Astrocyte of the spinal cord (primary cell): ENCODE data around the gene AXIN1.
"Not testable (repeated sequence)": the region's sequence is repeated elsewhere in the genome, so short reads cannot be mapped to it uniquely, and the experiment has no call there.

Source experiments
- DNase-seq: peaks from one replicate; pipeline ENCODE4 v3.0.0; 2011; ENCODE audit warnings: low read depth, low spot score
- H3K4me3 ChIP-seq: 2 replicates; pipeline ENCODE4 v1.5.1; 2011; ENCODE audit warnings: low read depth, mild to moderate bottlenecking, low read length, moderate library complexity
- CTCF ChIP-seq: IDR thresholded peaks from 2 replicates; pipeline ENCODE4 v1.5.1; 2012; ENCODE audit warnings: low read depth, mild to moderate bottlenecking, low read length, inconsistent platforms
- in situ Hi-C: cut with HindIII; loops from 2 replicates; pipeline ENCODE4 v1.10.0; 2017; ENCODE audit warnings: low sequenced_read_pairs

The AXIN1 gene

GRCh38 chr16:262121-262745 lies 90.3 kb downstream of the AXIN1 start:
- no peak for DNase-seq
- in situ Hi-C loops: no loop called here
- no peak overlapping the region for H3K4me3 ChIP-seq
- no peak for TF ChIP-seq CTCF

- DNase-seq: no peak
- no peak for TF ChIP-seq CTCF
- in situ Hi-C loops: no loop called here
- no peak overlapping the region for H3K4me3 ChIP-seq
Measured at GRCh38 chr16:261031-261691, 91.4 kb downstream of the AXIN1 start.

- TF ChIP-seq CTCF: no peak
- no peak for DNase-seq
- no peak overlapping the region for H3K4me3 ChIP-seq
- in situ Hi-C loops: no loop called here
Measured at GRCh38 chr16:260326-260725, 92.2 kb downstream of the AXIN1 start.

- in situ Hi-C loops: no loop called here
- TF ChIP-seq CTCF: no peak
- no peak for DNase-seq
- no peak overlapping the region for H3K4me3 ChIP-seq
Measured at GRCh38 chr16:259814-260253, 92.7 kb downstream of the AXIN1 start.

- H3K4me3 ChIP-seq: no peak overlapping the region
- DNase-seq: no peak
- in situ Hi-C loops: no loop called here
- TF ChIP-seq CTCF: no peak
Measured at GRCh38 chr16:259226-259625, 93.3 kb downstream of the AXIN1 start.

- in situ Hi-C loops, H3K4me3 ChIP-seq, DNase-seq: not testable (repeated sequence)
Measured at GRCh38 chr16:258091-258490, 94.4 kb downstream of the AXIN1 start.

GRCh38 chr16:255183-255582 lies 97.3 kb downstream of the AXIN1 start:
- DNase-seq: no peak
- no peak for TF ChIP-seq CTCF
- in situ Hi-C loops: no loop called here
- H3K4me3 ChIP-seq: no peak overlapping the region
